ENCODE data around the gene SF3B5. TPM values are rescaled to one million over a fixed set of nuclear protein-coding genes. Genes with fewer than 3 reads are reported as not detected.

Gene SF3B5
- total and polyA plus RNA-seq, 9 of the 15 experiments (the other 6 are each of a cell fraction or from before 2014, with no cell fraction given), result 238 to 1,211 (median 407) TPM

GRCh38 chr6:144063744-144064401, 31.5 kb downstream of the SF3B5 start (continued):
- TF ChIP-seq XRCC4 (IDR thresholded peaks at IDR 0.05; ENCODE audit: extremely low read depth, insufficient read depth, insufficient read length), result no peak
- TF ChIP-seq REST (IDR thresholded peaks at IDR 0.05; ENCODE audit: borderline replicate concordance), result no peak
- no peak; the same call in none of the 2 replicates for TF ChIP-seq REST (CRISPR knock-in tag; IDR thresholded peaks at IDR 0.05; ENCODE audit: low read depth)
- peak; percentile 83 for TF ChIP-seq CREB3L1 (IDR thresholded peaks at IDR 0.05; ENCODE audit: borderline replicate concordance, low read depth)
- no peak for TF ChIP-seq ELF2 (CRISPR knock-in tag; IDR thresholded peaks at IDR 0.05)
- no peak for TF ChIP-seq PHF21A (IDR thresholded peaks at IDR 0.05; ENCODE audit: borderline replicate concordance, low read depth)
- no peak for TF ChIP-seq YBX1 (IDR thresholded peaks at IDR 0.05)
- no peak for TF ChIP-seq DLX4 (CRISPR knock-in tag; IDR thresholded peaks at IDR 0.05)
- TF ChIP-seq USF2 (CRISPR knock-in tag; IDR thresholded peaks at IDR 0.05), result no peak
- TF ChIP-seq RBM34 (IDR thresholded peaks at IDR 0.05; ENCODE audit: borderline replicate concordance, insufficient read depth, low read length), result 0 out of 2 replicates have a peak, but pooled peaks have one; percentile 62
- 0 out of 2 replicates have a peak, but pooled peaks have one; percentile 13 for TF ChIP-seq HNRNPL (IDR thresholded peaks at IDR 0.05; ENCODE audit: low read depth, low read length)
- no peak for TF ChIP-seq U2AF2 (optimal IDR thresholded peaks at IDR 0.05; ENCODE audit: low read depth, low read length)
- no peak for TF ChIP-seq KAT8 (IDR thresholded peaks at IDR 0.05; ENCODE audit: low read depth)
- no peak for TF ChIP-seq CAMTA2 (CRISPR knock-in tag; conservative IDR thresholded peaks at IDR 0.05)
- TF ChIP-seq ZKSCAN3 (CRISPR knock-in tag; IDR thresholded peaks at IDR 0.05), result no peak
- TF ChIP-seq ZBTB43 (CRISPR knock-in tag; IDR thresholded peaks at IDR 0.05), result no peak
